RWPE2 (cell line): ENCODE data around the gene TREM1.

ENCODE experiments used
- ATAC-seq: fragments of 200-7000 bp; cut with Tn5 transposase; 3 replicates; pipeline ENCODE4 v1.9.1; 2021; ENCODE audit warnings: low read depth
- DNase-seq: peaks from one replicate; pipeline ENCODE4 v3.0.0-alpha.2; 2020; ENCODE audit warnings: low spot score
- H3K27ac ChIP-seq: fragments of 450-650 bp; 2 replicates; pipeline ENCODE4 v1.5.1; 2017; ENCODE audit warnings: mild to moderate bottlenecking; ENCODE audit not compliant: poor library complexity, severe bottlenecking
- H3K27me3 ChIP-seq: fragments of 250-450 bp; sonication (Bioruptor Pico); 2 replicates; pipeline ENCODE4 v1.5.1; 2021; ENCODE audit warnings: mild to moderate bottlenecking, moderate library complexity; ENCODE audit not compliant: insufficient read depth, poor library complexity, severe bottlenecking
- H3K36me3 ChIP-seq: fragments of 250-450 bp; sonication (Bioruptor Pico); 2 replicates; pipeline ENCODE4 v1.5.1; 2020; ENCODE audit warnings: low read depth, mild to moderate bottlenecking, moderate library complexity
- H3K4me1 ChIP-seq: fragments of 250-450 bp; sonication (Bioruptor Pico); 2 replicates; pipeline ENCODE4 v1.5.1; 2021; ENCODE audit warnings: mild to moderate bottlenecking, moderate library complexity; ENCODE audit not compliant: insufficient read depth, poor library complexity, severe bottlenecking
- H3K4me3 ChIP-seq: fragments of 250-450 bp; sonication (Bioruptor Pico); 2 replicates; pipeline ENCODE4 v1.5.1; 2021; ENCODE audit warnings: mild to moderate bottlenecking, moderate library complexity; ENCODE audit not compliant: severe bottlenecking
- H3K9me3 ChIP-seq: fragments of 250-450 bp; sonication (Bioruptor Pico); 2 replicates; pipeline ENCODE4 v1.5.1; 2021; ENCODE audit warnings: mild to moderate bottlenecking, moderate library complexity; ENCODE audit not compliant: severe bottlenecking
- CTCF ChIP-seq: fragments of 450-650 bp; IDR thresholded peaks from one replicate; pipeline ENCODE4 v1.5.1; 2017; ENCODE audit warnings: mild to moderate bottlenecking, moderate library complexity; ENCODE audit not compliant: poor library complexity, severe bottlenecking

The TREM1 gene

GRCh38 chr6:41228096-41228495 lies 58.4 kb downstream of the TREM1 start, which contains the start of gene TREML4:
TSS of gene TREML4 (plus strand) at chr6:41228349. CDS start at chr6:41228428, 79 bp downstream.
- peaks cover 28% of the 10 kb centered on the region for H3K27me3 ChIP-seq
- no peaks in the 10 kb centered on the region for H3K4me1 ChIP-seq
- no peaks in the 10 kb centered on the region for H3K36me3 ChIP-seq
- DNase-seq (no peak), ATAC-seq (no peak)
- H3K27ac ChIP-seq: no peak within 1 kb of the TSS
- TF ChIP-seq CTCF: no peak
- H3K4me3 ChIP-seq: no peak within 1 kb of the TSS
- H3K9me3 ChIP-seq: no peaks in the 10 kb centered on the region

GRCh38 chr6:41226752-41227151 lies 59.7 kb downstream of the TREM1 start:
- TF ChIP-seq CTCF: no peak
- H3K36me3 ChIP-seq: no peaks in the 10 kb centered on the region
- no peaks in the 10 kb centered on the region for H3K4me1 ChIP-seq
- no peak overlapping the region for H3K4me3 ChIP-seq
- ATAC-seq (no peak), DNase-seq (no peak)
- peaks cover 17% of the 10 kb centered on the region for H3K27me3 ChIP-seq
- no peak overlapping the region for H3K27ac ChIP-seq
- H3K9me3 ChIP-seq: no peaks in the 10 kb centered on the region

GRCh38 chr6:41224800-41225199 lies 61.7 kb downstream of the TREM1 start:
- DNase-seq (no peak), ATAC-seq (no peak)
- Histone ChIP-seq H3K27ac (no peak overlapping the region), H3K27me3 (peaks cover 16% of the 10 kb centered on the region), H3K4me3 (no peak overlapping the region), H3K9me3 (no peaks in the 10 kb centered on the region), H3K4me1 (no peaks in the 10 kb centered on the region), H3K36me3 (no peaks in the 10 kb centered on the region)
- TF ChIP-seq CTCF: no peak
